CD4-positive, alpha-beta T cell treated with Interleukin-1 beta for 1 hour (primary cell): ENCODE data around the gene RIN3.

ENCODE experiments used
- DNase-seq, 2 donors: peaks; one replicate each; pipeline ENCODE4 v3.0.0-alpha.2; 2020 to 2022

RIN3 gene, protein sequence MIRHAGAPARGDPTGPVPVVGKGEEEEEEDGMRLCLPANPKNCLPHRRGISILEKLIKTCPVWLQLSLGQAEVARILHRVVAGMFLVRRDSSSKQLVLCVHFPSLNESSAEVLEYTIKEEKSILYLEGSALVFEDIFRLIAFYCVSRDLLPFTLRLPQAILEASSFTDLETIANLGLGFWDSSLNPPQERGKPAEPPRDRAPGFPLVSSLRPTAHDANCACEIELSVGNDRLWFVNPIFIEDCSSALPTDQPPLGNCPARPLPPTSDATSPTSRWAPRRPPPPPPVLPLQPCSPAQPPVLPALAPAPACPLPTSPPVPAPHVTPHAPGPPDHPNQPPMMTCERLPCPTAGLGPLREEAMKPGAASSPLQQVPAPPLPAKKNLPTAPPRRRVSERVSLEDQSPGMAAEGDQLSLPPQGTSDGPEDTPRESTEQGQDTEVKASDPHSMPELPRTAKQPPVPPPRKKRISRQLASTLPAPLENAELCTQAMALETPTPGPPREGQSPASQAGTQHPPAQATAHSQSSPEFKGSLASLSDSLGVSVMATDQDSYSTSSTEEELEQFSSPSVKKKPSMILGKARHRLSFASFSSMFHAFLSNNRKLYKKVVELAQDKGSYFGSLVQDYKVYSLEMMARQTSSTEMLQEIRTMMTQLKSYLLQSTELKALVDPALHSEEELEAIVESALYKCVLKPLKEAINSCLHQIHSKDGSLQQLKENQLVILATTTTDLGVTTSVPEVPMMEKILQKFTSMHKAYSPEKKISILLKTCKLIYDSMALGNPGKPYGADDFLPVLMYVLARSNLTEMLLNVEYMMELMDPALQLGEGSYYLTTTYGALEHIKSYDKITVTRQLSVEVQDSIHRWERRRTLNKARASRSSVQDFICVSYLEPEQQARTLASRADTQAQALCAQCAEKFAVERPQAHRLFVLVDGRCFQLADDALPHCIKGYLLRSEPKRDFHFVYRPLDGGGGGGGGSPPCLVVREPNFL

GRCh38 chr14:92513204-92513965, at the start of gene RIN3:
Gene RIN3 (plus strand): TSS chr14:92513781. CDS start chr14:92513933, 152 bp downstream.
- peak; percentile 42 to 59 for DNase-seq

DNA sequence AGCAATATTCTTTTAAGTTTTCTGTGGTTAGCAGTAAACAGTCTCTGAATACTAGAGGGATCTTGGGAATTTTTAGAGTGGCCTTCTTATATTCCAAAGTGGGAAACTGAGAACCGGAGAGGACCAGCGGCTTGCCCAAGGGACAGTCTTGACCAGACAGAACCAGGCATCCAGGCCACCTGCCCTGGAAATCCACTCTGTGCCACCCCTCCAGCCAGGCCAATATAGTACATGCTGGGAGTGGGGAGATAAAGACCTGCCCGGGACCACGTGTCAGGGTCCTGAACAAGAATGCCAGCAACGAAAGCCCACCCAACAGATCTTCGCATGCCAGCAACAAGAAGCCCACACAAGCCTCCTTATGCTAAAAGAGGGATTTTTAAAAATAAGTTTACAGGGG, 49.4 kb upstream of the RIN3 start:
- no peak for DNase-seq

DNA sequence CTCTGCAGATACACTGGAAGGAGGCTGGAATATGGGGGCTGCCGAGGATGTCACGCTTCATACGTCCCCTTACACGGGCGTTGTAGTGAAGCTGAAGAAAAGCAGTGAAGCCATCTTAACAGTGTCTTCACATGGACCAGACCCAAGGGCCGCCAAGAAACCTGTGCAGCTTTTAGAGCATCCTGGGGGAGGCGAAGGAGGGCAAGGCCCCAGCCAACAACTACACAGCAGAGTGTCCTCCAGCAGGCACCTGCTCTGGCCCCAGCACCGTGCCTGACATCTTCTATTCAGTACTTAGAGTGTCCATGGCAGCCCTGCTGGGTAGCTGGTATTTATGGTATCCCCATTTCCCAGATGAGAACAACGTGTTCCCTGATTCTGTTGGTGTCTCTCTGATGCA, 48.9 kb upstream of the RIN3 start:
- no peak for DNase-seq

DNA sequence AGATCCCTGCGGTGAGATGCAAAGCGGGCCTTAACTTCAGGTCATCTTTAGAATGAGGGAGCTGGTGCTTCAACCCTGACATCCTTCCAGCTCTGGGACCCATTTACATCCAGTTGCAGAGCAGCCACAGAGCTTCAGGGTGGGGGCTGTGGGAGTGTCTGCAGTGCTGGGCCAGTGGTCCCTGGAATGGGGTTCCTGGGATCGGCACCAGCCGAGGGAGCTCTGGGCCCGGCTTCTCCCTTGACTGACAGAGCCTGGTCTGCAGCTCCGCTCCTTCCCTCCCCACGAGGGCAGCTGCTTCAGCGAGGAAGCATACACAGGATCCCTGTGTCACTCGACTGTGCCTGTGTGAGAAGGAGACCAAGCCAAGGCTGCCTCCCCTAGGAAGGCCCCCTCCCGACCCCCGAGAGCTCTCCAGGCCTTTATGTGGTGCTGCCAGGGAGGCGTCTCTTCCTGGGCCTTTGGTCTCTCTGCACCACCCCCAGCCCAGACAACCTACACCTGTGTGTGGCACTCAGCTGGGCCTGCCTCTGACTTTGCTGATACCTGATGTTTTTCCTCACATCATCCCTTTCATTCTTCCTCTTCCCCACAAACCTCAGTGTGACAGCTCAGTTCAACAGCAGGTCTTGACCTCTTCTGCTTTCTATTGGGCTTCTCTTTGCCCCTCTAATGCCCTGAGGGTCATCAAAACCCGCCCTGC, 48.1 kb upstream of the RIN3 start:
- no peak for DNase-seq

DNA sequence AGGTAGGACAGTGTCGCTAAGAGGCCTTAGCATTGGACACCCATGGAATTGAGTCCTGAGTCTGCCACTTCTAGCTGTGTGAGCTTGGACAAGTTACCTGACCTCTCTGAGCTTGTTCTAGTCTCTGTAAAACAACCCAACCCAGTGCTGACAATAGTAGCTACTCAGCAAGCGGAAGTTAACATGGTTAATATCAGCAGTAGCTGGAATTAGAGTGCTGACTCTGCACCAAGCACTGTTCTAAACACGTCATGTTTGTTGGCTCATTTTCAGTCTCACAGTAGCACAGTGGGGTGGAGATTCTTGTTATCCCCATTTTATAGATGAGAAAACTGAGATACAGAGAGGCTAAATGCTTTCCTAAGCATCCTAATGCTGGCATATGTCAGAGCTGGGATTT, 47.5 kb upstream of the RIN3 start:
- DNase-seq, result no peak

GRCh38 chr14:92469515-92469914, 44.1 kb upstream of the RIN3 start:
- DNase-seq, result no peak

- no peak for DNase-seq
Observed at GRCh38 chr14:92470215-92470614, 43.4 kb upstream of the RIN3 start.

GRCh38 chr14:92470811-92471210, 42.8 kb upstream of the RIN3 start:
- no peak for DNase-seq

DNA sequence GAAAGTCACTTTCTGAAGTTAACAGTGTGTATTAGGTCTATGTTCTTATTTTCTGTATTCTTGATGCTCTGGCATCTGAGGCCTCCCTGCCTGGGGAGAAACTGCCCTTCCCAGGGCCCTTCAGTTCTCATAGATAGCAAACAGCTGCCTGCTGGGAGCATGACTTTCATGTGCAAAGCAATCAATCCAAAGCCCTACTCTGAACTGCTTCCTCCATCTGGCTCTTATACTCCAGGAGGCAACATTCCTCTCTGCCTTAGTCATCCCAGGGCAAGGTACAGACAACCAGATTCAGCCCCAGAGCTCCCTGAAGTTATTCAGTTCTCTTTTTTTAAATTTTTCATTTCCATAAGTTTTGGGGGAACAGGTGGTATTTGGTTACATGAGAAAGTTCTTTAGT, 41.7 kb upstream of the RIN3 start:
- no peak for DNase-seq

DNA sequence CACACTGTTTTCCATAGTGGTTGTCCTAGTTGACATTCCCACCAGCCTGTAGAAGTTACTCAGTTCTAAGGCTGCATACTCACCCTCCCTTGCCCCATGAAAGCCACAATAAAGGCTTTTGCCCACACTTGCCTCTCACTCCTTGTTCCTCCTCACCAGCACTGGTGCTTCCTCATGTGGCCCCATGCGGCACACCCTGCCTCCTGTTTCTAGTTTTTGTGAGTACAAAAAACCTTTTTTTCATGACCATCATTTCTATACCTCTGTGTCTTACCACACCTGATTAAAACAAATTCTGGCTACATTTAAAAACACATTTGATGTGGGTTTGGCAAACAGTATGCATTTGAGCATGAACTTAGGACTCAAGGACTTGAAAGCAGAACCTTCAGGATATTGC, 40.7 kb upstream of the RIN3 start:
- peak in 1 of 2 donors; percentile 26 for DNase-seq

DNA sequence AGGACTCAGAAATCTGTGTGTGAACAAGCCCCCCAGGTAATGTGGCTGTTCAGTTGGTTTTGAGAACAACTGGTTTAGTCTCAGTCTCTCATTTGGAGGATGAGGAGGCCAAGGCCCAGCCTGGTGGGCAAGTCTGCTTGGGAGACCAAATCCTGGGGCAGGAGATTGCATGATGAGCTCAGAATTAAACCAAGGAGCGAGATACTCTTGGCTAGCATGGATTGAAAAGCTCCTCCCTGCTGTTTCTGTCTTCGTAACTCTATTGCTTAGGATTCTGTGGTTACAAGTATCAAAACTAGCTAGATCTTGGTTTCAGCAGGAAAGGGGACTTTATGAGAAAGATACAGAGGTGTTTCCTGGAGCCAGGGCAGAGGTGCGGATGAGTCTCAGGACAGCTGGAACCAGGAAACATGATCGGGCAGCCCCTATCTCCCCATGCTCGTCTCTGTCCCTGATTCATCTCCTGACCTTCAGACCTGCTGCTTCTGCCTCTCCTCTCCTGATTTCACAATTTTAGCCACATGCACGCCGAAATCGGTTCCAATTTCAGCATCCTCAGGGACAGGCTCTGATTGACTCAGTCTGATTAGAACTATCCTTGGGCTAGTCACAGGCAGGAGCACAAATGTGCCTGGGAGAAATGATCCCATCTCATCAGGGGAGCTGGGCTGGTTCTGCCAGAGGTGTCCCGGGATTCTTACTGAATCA, 40.2 kb upstream of the RIN3 start:
- peak in 1 of 2 donors; percentile 25 for DNase-seq

- DNase-seq, result no peak
Observed at GRCh38 chr14:92473969-92474535, 39.5 kb upstream of the RIN3 start.

- no peak for DNase-seq
Observed at GRCh38 chr14:92475037-92475436, 38.5 kb upstream of the RIN3 start.

GRCh38 chr14:92475451-92476187, 38.0 kb upstream of the RIN3 start:
- DNase-seq, result peak in 1 of 2 donors; percentile 41

DNA sequence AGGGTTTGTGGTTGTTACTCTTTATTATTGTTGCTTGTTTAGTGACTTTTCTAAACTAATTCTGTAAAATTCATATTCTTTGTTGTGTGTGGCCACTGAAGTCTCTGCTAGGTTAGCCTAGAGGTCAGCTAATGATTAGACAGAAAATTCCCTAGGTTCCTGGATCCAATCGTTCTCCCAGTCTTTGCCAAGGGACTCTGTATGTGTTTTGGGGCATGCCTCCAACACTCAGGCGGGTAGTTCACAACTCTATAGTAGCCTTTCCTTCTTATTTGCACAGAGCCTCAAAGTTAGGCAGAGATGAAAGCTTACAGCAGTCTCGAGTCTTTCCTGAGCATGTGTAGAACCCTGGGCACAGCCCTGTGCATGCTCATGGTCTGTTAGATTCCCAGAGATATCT, 32.7 kb upstream of the RIN3 start:
- no peak for DNase-seq

- DNase-seq, result no peak
Observed at GRCh38 chr14:92481386-92481785, 32.2 kb upstream of the RIN3 start.

GRCh38 chr14:92481811-92482555, 31.6 kb upstream of the RIN3 start:
- DNase-seq, result no peak

- no peak for DNase-seq
Observed at GRCh38 chr14:92482621-92483319, 30.8 kb upstream of the RIN3 start.
